SK-N-SH (cell line): Measurements from ENCODE around the gene CHST9. TPM values are rescaled to one million over a fixed set of nuclear protein-coding genes. Genes with fewer than 3 reads are reported as not detected.

Source experiments
- CTCF ChIA-PET: fragments of 300-600, 350-600 bp; formaldehyde crosslinking; extraction: SDS; loops from one replicate; lab custom pipeline; 2021; lab: Yijun Ruan, JAX
- POLR2A ChIA-PET: fragments of 350-600 bp; sonication (Branson Sonifier 250); formaldehyde crosslinking; extraction: SDS; loops from one replicate; lab custom pipeline; 2020; ENCODE audit warnings: antibody characterized with exemption, inconsistent platforms; lab: Yijun Ruan, JAX
- DNase-seq: peaks from one replicate; pipeline ENCODE4 v3.0.0; 2012
- H2AFZ ChIP-seq: fragments of 200-600 bp; sonication (generic); 2 replicates; pipeline ENCODE4 v1.8.1; 2016; ENCODE audit warnings: antibody characterized with exemption, mild to moderate bottlenecking, low read depth
- H3F3A ChIP-seq: fragments of 200-600 bp; sonication (generic); replicated peaks from 2 replicates; pipeline ENCODE3; 2016; ENCODE audit warnings: antibody characterized with exemption, mild to moderate bottlenecking; ENCODE audit not compliant: insufficient read depth
- H3K27ac ChIP-seq, 2 experiments: fragments of 200-500 bp in 1 of 2; fragments of 200-600 bp in 1 of 2; sonication (Bioruptor generic) in 1 of 2; sonication (generic), shearing (Covaris generic) in 1 of 2; 2 replicates each; pipeline versions ENCODE4 v1.5.1 to v1.6.1; 2014 to 2016; ENCODE audit warnings: low read depth in 2 of 2, inconsistent platforms in 1 of 2, low read length in 1 of 2, mild to moderate bottlenecking in 1 of 2, mixed read lengths in 1 of 2
- H3K27me3 ChIP-seq: fragments of 200-600 bp; sonication (generic), shearing (Covaris generic); 2 replicates; pipeline ENCODE4 v1.6.1; 2016; ENCODE audit warnings: mixed run types; ENCODE audit not compliant: insufficient read depth
- H3K36me3 ChIP-seq, 2 experiments: fragments of 200-500 bp in 1 of 2; fragments of 200-600 bp in 1 of 2; sonication (Bioruptor generic) in 1 of 2; sonication (generic) in 1 of 2; replicated peaks in 1 of 2; 2 replicates each; pipeline versions ENCODE3 to v1.5.1; 2014 to 2016; ENCODE audit warnings: low read length in 1 of 2, mild to moderate bottlenecking in 1 of 2; ENCODE audit not compliant: insufficient read depth in 2 of 2, control insufficient read depth in 1 of 2
- H3K4me1 ChIP-seq, 2 experiments: fragments of 200-500 bp in 1 of 2; fragments of 200-600 bp in 1 of 2; sonication (Bioruptor generic) in 1 of 2; sonication (generic), shearing (Covaris generic) in 1 of 2; 2 replicates each; pipeline versions ENCODE4 v1.5.1 to v1.6.1; 2014 to 2016; ENCODE audit warnings: low read depth in 1 of 2, low read length in 1 of 2, mixed run types in 1 of 2; ENCODE audit not compliant: insufficient read depth in 2 of 2, control insufficient read depth in 1 of 2
- H3K4me2 ChIP-seq: fragments of 200-600 bp; sonication (generic), shearing (Covaris generic); 2 replicates; pipeline ENCODE4 v1.6.1; 2017; ENCODE audit warnings: mixed run types
- H3K4me3 ChIP-seq, 2 experiments: fragments of 200-500 bp in 1 of 2; fragments of 200-600 bp in 1 of 2; sonication (Bioruptor generic) in 1 of 2; sonication (generic), shearing (Covaris generic) in 1 of 2; 2 replicates each; pipeline versions ENCODE4 v1.5.1 to v1.8.1; 2014 to 2016; ENCODE audit warnings: low read depth in 2 of 2, inconsistent platforms in 1 of 2, low read length in 1 of 2, mild to moderate bottlenecking in 1 of 2, mixed read lengths in 1 of 2, moderate library complexity in 1 of 2
- H3K79me2 ChIP-seq: fragments of 200-600 bp; sonication (generic); 2 replicates; pipeline ENCODE4 v1.8.1; 2017; ENCODE audit warnings: mild to moderate bottlenecking; ENCODE audit not compliant: insufficient read depth
- H3K9ac ChIP-seq: fragments of 200-600 bp; sonication (generic); 2 replicates; pipeline ENCODE4 v1.6.1; 2017; ENCODE audit warnings: mixed run types
- H3K9me2 ChIP-seq: fragments of 200-600 bp; sonication (generic); 2 replicates; pipeline ENCODE4 v1.6.1; 2017; ENCODE audit warnings: mixed run types
- H3K9me3 ChIP-seq: fragments of 200-600 bp; sonication (generic); 2 replicates; pipeline ENCODE4 v1.6.1; 2017; ENCODE audit warnings: mixed run types, mild to moderate bottlenecking, moderate library complexity
- H4K20me1 ChIP-seq: fragments of 200-600 bp; sonication (generic); 2 replicates; pipeline ENCODE4 v1.6.1; 2017; ENCODE audit warnings: mild to moderate bottlenecking, mixed run types; ENCODE audit not compliant: insufficient read depth
- CHD2 ChIP-seq: fragments of 150-350 bp; IDR thresholded peaks from 2 replicates; pipeline ENCODE4 v1.6.1; 2018; ENCODE audit warnings: low read length; ENCODE audit not compliant: partially characterized antibody
- EP300 ChIP-seq, 2 experiments: IDR thresholded peaks; 2 replicates each; pipeline versions ENCODE4 v1.4.0 to v1.6.1; 2012; ENCODE audit warnings: borderline replicate concordance in 1 of 2, low read depth in 1 of 2, low read length in 1 of 2
- EZH2phosphoT487 ChIP-seq: fragments of 200-600 bp; sonication (generic); IDR thresholded peaks from 2 replicates; pipeline ENCODE4 v1.6.1; 2017; ENCODE audit warnings: low read depth, mixed run types, mild to moderate bottlenecking, antibody characterized with exemption, moderate library complexity, borderline replicate concordance
- FOXM1 ChIP-seq: IDR thresholded peaks from 2 replicates; pipeline ENCODE4 v1.4.0; 2012; ENCODE audit warnings: low read depth, mild to moderate bottlenecking
- GABPA ChIP-seq: IDR thresholded peaks from 2 replicates; pipeline ENCODE4 v1.4.0; 2012; ENCODE audit warnings: low read depth, mild to moderate bottlenecking
- JUND ChIP-seq: IDR thresholded peaks from 2 replicates; pipeline ENCODE4 v1.4.0; 2012
- MXI1 ChIP-seq: IDR thresholded peaks from 2 replicates; pipeline ENCODE4 v1.6.1; 2012; ENCODE audit warnings: mild to moderate bottlenecking, low read depth, low read length, improper control_type of control experiment
- NFIC ChIP-seq: IDR thresholded peaks from 2 replicates; pipeline ENCODE4 v1.4.0; 2012; ENCODE audit warnings: borderline replicate concordance
- POLR2AphosphoS5 ChIP-seq: IDR thresholded peaks from 2 replicates; pipeline ENCODE4 v1.6.1; 2012; ENCODE audit warnings: low read depth, low read length
- RCOR1 ChIP-seq: fragments of 150-350 bp; IDR thresholded peaks from 2 replicates; pipeline ENCODE4 v1.6.1; 2017; ENCODE audit warnings: antibody characterized with exemption, low read length
- RXRA ChIP-seq: IDR thresholded peaks from 2 replicates; pipeline ENCODE4 v1.4.0; 2012; ENCODE audit warnings: low read depth, mild to moderate bottlenecking, borderline replicate concordance
- YY1 ChIP-seq: IDR thresholded peaks from 2 replicates; pipeline ENCODE4 v1.4.0; 2012; ENCODE audit warnings: low read depth, mild to moderate bottlenecking
- WGBS: methylation state at CpG from one replicate; pipeline ENCODE4 v1.1.6; 2017; ENCODE audit warnings: low lambda C conversion rate; 5-methylcytosine and 5-hydroxymethylcytosine counted together
- polyA plus RNA-seq, 3 experiments: library from polyadenylated mRNA; depleted of rRNA; stranded (reverse); fragments of >200 nt; gene quantifications; 2 replicates each; pipeline ENCODE4 v1.2.3, GENCODE V29; 2012
- TF ChIP-seq, protein P1 (sequence below): IDR thresholded peaks from 2 replicates; pipeline ENCODE4 v1.4.0; 2012; ENCODE audit warnings: low read depth, borderline replicate concordance
- TF ChIP-seq, protein P2 (sequence below): IDR thresholded peaks from 2 replicates; pipeline ENCODE4 v1.4.0; 2012; ENCODE audit warnings: low read depth, borderline replicate concordance

CHST9 gene
- polyA plus RNA-seq, 1 of the 3 experiments (the other 2 are of a cell fraction), result not detected

DNA sequence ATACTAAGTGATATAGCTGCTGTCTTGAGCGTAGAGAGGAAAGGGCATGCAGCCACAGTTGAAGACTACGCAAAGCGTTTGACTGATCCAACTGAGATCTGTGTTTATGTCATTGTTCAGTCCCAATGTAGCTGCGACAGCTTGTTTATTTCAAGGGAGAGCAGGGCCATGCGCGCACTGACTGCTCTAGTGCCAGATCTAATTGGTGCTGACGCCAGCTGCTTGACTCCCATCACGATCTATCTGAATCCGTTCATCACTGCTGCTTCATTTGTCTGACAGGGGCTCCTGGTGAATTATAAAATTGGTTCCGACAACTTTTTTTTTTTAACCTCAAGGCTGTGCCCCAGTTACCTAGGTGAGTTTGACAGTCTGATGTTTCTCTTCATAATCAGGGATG, 75.7 kb downstream of the CHST9 start:
- H3F3A ChIP-seq, result no peaks in the 10 kb centered on the region
- peaks cover 0 to 9% of the 10 kb centered on the region in 2 experiments; a peak in 2 of 4 replicates for H3K4me1 ChIP-seq
- H3K9ac ChIP-seq, result no peak overlapping the region
- no peaks in the 10 kb centered on the region for H3K36me3 ChIP-seq
- DNase-seq, result no peak
- peak overlapping the region in 1 of 2 experiments; percentile 43; a peak in 2 of 4 replicates for H3K27ac ChIP-seq
- 70% methylated on average over 10 of the region's 10 CpGs for WGBS
- POLR2A ChIA-PET, result interaction anchor here (0.6 kb wide), 1 partner anchor 75 kb away, joined by 3 read pairs; no protein-coding TSS in a partner anchor
- no peak overlapping the region for H3K4me2 ChIP-seq
- TF ChIP-seq EZH2phosphoT487 (no peak), RXRA (no peak), YY1 (no peak), CHD2 (no peak), EP300 (IDR thresholded peaks at IDR 0.05; ENCODE audit: borderline replicate concordance in 1 of 2, low read depth in 1 of 2, low read length in 1 of 2) (no peak), NFIC (no peak), FOXM1 (no peak), POLR2AphosphoS5 (no peak), RCOR1 (no peak)
- TF ChIP-seq, protein P1, sequence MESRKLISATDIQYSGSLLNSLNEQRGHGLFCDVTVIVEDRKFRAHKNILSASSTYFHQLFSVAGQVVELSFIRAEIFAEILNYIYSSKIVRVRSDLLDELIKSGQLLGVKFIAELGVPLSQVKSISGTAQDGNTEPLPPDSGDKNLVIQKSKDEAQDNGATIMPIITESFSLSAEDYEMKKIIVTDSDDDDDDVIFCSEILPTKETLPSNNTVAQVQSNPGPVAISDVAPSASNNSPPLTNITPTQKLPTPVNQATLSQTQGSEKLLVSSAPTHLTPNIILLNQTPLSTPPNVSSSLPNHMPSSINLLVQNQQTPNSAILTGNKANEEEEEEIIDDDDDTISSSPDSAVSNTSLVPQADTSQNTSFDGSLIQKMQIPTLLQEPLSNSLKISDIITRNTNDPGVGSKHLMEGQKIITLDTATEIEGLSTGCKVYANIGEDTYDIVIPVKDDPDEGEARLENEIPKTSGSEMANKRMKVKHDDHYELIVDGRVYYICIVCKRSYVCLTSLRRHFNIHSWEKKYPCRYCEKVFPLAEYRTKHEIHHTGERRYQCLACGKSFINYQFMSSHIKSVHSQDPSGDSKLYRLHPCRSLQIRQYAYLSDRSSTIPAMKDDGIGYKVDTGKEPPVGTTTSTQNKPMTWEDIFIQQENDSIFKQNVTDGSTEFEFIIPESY, result no peak
- H4K20me1 ChIP-seq, result no peaks in the 10 kb centered on the region
- CTCF ChIA-PET, result no interaction called here
- H3K9me2 ChIP-seq, result no peaks in the 10 kb centered on the region
- no peaks in the 10 kb centered on the region for H3K27me3 ChIP-seq
- H3K79me2 ChIP-seq, result no peaks in the 10 kb centered on the region
- no peaks in the 10 kb centered on the region for H3K9me3 ChIP-seq
- no peak overlapping the region for H3K4me3 ChIP-seq
- no peak overlapping the region for H2AFZ ChIP-seq

DNA sequence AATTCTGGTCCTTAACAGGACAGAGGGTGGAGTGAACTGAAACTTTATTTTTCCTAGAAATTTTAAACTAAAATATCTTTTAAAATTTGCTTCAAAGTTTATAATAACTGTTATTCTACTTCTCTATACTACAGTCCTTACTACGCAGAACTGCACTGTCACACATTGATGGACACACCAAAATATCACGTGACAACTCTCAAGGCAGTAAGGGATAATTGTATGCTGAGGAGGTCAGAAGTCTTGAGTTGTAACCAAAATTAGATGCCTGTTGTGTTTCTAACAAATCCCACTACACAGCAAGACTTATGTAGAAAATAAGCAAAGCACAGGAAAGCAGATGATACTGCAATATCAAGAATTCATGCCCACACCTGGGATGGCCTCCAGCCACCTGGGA, 76.3 kb downstream of the CHST9 start:
- Histone ChIP-seq H3K4me3 (no peak overlapping the region), H3K79me2 (no peaks in the 10 kb centered on the region), H3K27me3 (no peaks in the 10 kb centered on the region)
- DNase-seq, result no peak
- TF ChIP-seq GABPA, result no peak
- TF ChIP-seq, all 33 proteins: peak for 0
- POLR2A ChIA-PET, result interaction anchor here (0.6 kb wide), 1 partner anchor 74 kb away, joined by 3 read pairs; no protein-coding TSS in a partner anchor
- H3K36me3 ChIP-seq, result no peaks in the 10 kb centered on the region
- WGBS, result 32% methylated on average over 2 of the region's 2 CpGs
- H3F3A ChIP-seq, result no peaks in the 10 kb centered on the region
- H2AFZ ChIP-seq, result no peak overlapping the region
- no peak overlapping the region for H3K4me2 ChIP-seq
- CTCF ChIA-PET, result no interaction called here
- H3K9me2 ChIP-seq, result no peaks in the 10 kb centered on the region
- H3K27ac ChIP-seq, result no peak overlapping the region
- no peaks in the 10 kb centered on the region for H4K20me1 ChIP-seq
- no peaks in the 10 kb centered on the region for H3K9me3 ChIP-seq
- H3K9ac ChIP-seq, result no peak overlapping the region
- peaks cover 0 to 9% of the 10 kb centered on the region in 2 experiments; a peak in 2 of 4 replicates for H3K4me1 ChIP-seq

DNA sequence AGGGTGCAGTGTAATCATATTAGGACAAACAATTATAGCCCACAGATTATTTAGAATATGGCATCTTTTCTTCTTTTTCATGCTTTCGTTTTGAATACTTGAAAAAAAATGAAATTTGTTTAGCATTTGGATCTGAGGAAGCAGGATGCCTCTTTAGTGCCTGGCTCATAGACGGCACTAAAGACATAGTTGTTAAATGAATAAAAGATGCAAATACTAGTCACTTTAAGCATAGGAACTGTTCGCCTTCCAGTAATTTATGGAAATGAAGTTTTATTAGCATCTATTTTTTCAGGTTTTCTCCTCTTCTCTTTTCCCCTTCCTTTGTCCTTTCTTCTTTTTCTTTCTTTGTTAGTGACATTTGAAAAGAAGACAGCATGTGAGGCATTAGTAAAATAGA, 80.4 kb downstream of the CHST9 start:
- POLR2A ChIA-PET, result no interaction called here
- H3K27ac ChIP-seq, result no peak overlapping the region

More for the DNA sequence above, 80.4 kb downstream of the CHST9 start:
- Histone ChIP-seq H3K36me3 (no peaks in the 10 kb centered on the region), H3K79me2 (no peaks in the 10 kb centered on the region), H3K27me3 (no peaks in the 10 kb centered on the region), H2AFZ (no peak overlapping the region), H3F3A (no peaks in the 10 kb centered on the region), H3K9me2 (no peaks in the 10 kb centered on the region), H3K4me1 (peaks cover 0 to 5% of the 10 kb centered on the region in 2 experiments; a peak in 1 of 4 replicates), H4K20me1 (no peaks in the 10 kb centered on the region), H3K4me2 (no peak overlapping the region), H3K9me3 (no peaks in the 10 kb centered on the region), H3K4me3 (no peak overlapping the region), H3K9ac (no peak overlapping the region)
- no peak for TF ChIP-seq EZH2phosphoT487
- TF ChIP-seq, protein P2, sequence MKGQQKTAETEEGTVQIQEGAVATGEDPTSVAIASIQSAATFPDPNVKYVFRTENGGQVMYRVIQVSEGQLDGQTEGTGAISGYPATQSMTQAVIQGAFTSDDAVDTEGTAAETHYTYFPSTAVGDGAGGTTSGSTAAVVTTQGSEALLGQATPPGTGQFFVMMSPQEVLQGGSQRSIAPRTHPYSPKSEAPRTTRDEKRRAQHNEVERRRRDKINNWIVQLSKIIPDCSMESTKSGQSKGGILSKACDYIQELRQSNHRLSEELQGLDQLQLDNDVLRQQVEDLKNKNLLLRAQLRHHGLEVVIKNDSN, result no peak
- TF ChIP-seq JUND, result no peak
- no peak for TF ChIP-seq EP300 (IDR thresholded peaks at IDR 0.05; ENCODE audit: borderline replicate concordance in 1 of 2, low read depth in 1 of 2, low read length in 1 of 2)
- TF ChIP-seq MXI1, result no peak
- TF ChIP-seq FOXM1, result no peak
- 25% methylated on average over 3 of the region's 3 CpGs for WGBS
- CTCF ChIA-PET, result no interaction called here
- no peak for DNase-seq
